OCI-LY1 (cell line): ENCODE results near the gene ZNF598.

ENCODE experiments used
- H2AFZ ChIP-seq: fragments of 200-600 bp; sonication (generic), shearing (Covaris generic); 2 replicates; pipeline ENCODE4 v1.6.0; 2014; ENCODE audit warnings: antibody characterized with exemption, mild to moderate bottlenecking, low read length
- H3F3A ChIP-seq: fragments of 200-600 bp; sonication (generic), shearing (Covaris generic); 2 replicates; pipeline ENCODE4 v1.6.0; 2014; ENCODE audit warnings: mild to moderate bottlenecking, antibody characterized with exemption, low read length, moderate library complexity; ENCODE audit not compliant: insufficient read depth
- H3K27ac ChIP-seq: fragments of 200-600 bp; sonication (generic); 2 replicates; pipeline ENCODE4 v1.5.1; 2014; ENCODE audit warnings: low read length, mixed run types, mild to moderate bottlenecking, low read depth; ENCODE audit not compliant: poor library complexity, severe bottlenecking
- H3K27me3 ChIP-seq: fragments of 200-600 bp; sonication (generic); 2 replicates; pipeline ENCODE4 v1.6.0; 2014; ENCODE audit warnings: antibody characterized with exemption, mild to moderate bottlenecking, low read length, moderate library complexity; ENCODE audit not compliant: insufficient read depth
- H3K36me3 ChIP-seq: fragments of 200-600 bp; sonication (generic); 2 replicates; pipeline ENCODE4 v1.6.1; 2014; ENCODE audit warnings: mild to moderate bottlenecking, antibody characterized with exemption, low read length, moderate library complexity, mixed read lengths; ENCODE audit not compliant: insufficient read depth
- H3K4me1 ChIP-seq: fragments of 200-600 bp; sonication (generic); 2 replicates; pipeline ENCODE4 v1.5.1; 2014; ENCODE audit warnings: mild to moderate bottlenecking, low read length, moderate library complexity; ENCODE audit not compliant: insufficient read depth, severe bottlenecking
- H3K4me2 ChIP-seq: fragments of 200-600 bp; sonication (generic), shearing (Covaris generic); 2 replicates; pipeline ENCODE4 v1.6.1; 2014; ENCODE audit warnings: low read length
- H3K4me3 ChIP-seq: fragments of 200-600 bp; sonication (generic); 2 replicates; pipeline ENCODE4 v1.5.1; 2014; ENCODE audit warnings: low read length, low read depth, mild to moderate bottlenecking, mixed read lengths; ENCODE audit not compliant: poor library complexity, severe bottlenecking
- H3K79me2 ChIP-seq: fragments of 200-600 bp; shearing (Covaris generic); 2 replicates; pipeline ENCODE4 v1.6.1; 2016; ENCODE audit warnings: mixed run types, low read length, mixed read lengths; ENCODE audit not compliant: insufficient read depth
- H3K9ac ChIP-seq: fragments of 200-600 bp; sonication (generic), shearing (Covaris generic); 2 replicates; pipeline ENCODE4 v1.6.1; 2014; ENCODE audit warnings: mild to moderate bottlenecking, low read length, mixed read lengths
- H3K9me2 ChIP-seq: fragments of 200-600 bp; sonication (generic), shearing (Covaris generic); 2 replicates; pipeline ENCODE4 v1.6.1; 2014; ENCODE audit warnings: low read depth, mild to moderate bottlenecking, low read length, mixed read lengths
- H3K9me3 ChIP-seq: fragments of 200-600 bp; shearing (Covaris generic); 2 replicates; pipeline ENCODE4 v1.6.1; 2014; ENCODE audit warnings: low read length, mixed read lengths
- H4K20me1 ChIP-seq: fragments of 200-600 bp; sonication (generic), shearing (Covaris generic); 2 replicates; pipeline ENCODE4 v1.6.0; 2016; ENCODE audit warnings: mild to moderate bottlenecking, low read length; ENCODE audit not compliant: insufficient read depth
- CTCF ChIP-seq: fragments of 200-600 bp; sonication (generic), shearing (Covaris generic); IDR thresholded peaks from 2 replicates; pipeline ENCODE4 v1.5.1; 2017; ENCODE audit warnings: mild to moderate bottlenecking, antibody characterized with exemption, low read length, moderate library complexity, mixed read lengths
- EZH2 ChIP-seq: fragments of 200-600 bp; sonication (generic), shearing (Covaris generic); IDR thresholded peaks from 2 replicates; pipeline ENCODE4 v1.8.0; 2017; ENCODE audit warnings: borderline replicate concordance, mixed run types, mild to moderate bottlenecking, antibody characterized with exemption, low read length, moderate library complexity, mixed read lengths

The ZNF598 gene

DNA sequence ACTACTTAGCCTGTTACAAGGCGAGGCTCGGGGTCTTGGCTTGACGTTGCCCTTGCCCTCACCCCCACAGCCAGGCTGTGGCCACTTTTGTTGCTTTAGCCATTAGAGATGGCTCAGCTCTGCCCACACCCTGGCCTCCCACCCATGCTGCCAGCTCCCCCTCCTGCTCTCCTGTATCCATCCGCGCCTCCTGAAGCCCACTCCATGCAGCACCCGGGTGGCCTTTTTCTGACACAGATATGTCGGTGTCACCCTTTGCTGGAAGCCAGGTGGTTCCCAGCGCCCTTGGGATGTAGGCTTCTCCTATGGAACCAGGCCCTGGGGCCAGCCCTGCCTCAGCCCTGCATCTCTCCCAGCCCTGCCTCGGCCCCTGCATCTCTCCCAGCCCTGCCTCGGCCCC lies 47.8 kb upstream of the ZNF598 start:
- no peaks in the 10 kb centered on the region for H3K9me3 ChIP-seq
- H3K27me3 ChIP-seq = no peaks in the 10 kb centered on the region
- H4K20me1 ChIP-seq = no peaks in the 10 kb centered on the region
- TF ChIP-seq EZH2 = no peak
- no peak overlapping the region for H3K4me3 ChIP-seq
- no peak overlapping the region for H2AFZ ChIP-seq
- H3K36me3 ChIP-seq = peaks cover 24% of the 10 kb centered on the region
- H3K27ac ChIP-seq = no peak overlapping the region
- H3K9me2 ChIP-seq = no peaks in the 10 kb centered on the region
- H3K4me1 ChIP-seq = peaks cover 26% of the 10 kb centered on the region
- H3F3A ChIP-seq = no peaks in the 10 kb centered on the region
- H3K9ac ChIP-seq = no peak overlapping the region
- H3K4me2 ChIP-seq = no peak overlapping the region
- no peaks in the 10 kb centered on the region for H3K79me2 ChIP-seq

DNA sequence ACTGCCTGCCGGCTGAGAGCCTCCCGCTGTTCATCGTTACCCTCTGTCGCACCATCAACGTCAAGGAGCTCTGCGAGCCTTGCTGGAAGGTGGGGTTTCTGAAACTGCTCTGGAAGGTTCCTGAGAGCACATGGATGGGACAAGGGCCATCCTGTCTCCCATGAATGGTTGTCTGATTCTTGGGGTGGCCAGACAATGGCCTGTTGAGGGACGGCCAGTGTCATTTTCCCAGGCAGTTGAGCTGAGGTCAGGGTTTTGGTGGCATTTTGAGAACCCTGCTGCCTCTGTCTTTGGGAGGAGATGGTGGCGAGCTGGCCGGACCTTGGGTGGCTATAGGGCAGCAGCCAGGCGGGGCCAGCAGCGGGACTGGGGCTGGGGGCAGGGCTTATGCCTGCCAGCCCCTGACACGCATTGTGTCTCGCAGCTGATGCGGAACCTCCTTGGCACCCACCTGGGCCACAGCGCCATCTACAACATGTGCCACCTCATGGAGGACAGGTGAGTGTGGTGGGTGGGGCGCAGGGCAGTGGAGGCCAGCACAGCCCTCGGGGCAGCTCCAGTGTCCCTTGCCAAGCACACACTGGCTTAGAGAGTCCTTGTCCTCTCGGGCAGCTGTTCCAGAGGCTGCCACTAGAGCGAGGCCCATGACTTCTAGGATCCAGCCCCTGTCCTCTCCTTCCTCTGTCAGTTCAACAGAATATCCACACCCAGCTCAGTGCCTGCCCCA lies 47.2 kb upstream of the ZNF598 start:
- Histone ChIP-seq H4K20me1 (no peaks in the 10 kb centered on the region), H3K9ac (no peak overlapping the region), H3K4me2 (no peak overlapping the region), H3K27me3 (no peaks in the 10 kb centered on the region), H3K4me3 (no peak overlapping the region), H3K27ac (no peak overlapping the region), H2AFZ (no peak overlapping the region), H3K36me3 (peaks cover 30% of the 10 kb centered on the region), H3K4me1 (peaks cover 26% of the 10 kb centered on the region), H3F3A (no peaks in the 10 kb centered on the region), H3K9me3 (no peaks in the 10 kb centered on the region), H3K9me2 (no peaks in the 10 kb centered on the region), H3K79me2 (no peaks in the 10 kb centered on the region)
- TF ChIP-seq EZH2 (no peak), CTCF (no peak)

DNA sequence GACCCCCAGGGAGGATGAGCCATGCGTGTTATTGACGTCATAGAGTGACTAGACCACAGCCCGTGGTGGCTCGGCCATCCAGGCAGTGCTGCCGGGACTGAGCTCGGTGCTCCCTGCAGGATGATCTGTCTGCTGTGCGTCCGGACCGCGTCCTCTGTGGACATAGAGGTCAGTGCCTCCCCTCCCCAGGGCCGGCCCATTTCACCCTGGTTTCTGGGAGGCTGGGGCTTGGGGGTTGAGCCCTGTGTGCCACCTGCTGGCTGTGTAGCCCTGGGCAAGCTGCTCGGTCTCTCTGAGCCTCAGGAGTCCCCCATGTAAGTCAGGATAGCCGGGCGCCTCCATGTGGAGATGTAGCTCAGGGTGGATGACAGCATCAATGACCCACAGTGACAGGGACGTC lies 46.5 kb upstream of the ZNF598 start:
- no peaks in the 10 kb centered on the region for H3K27me3 ChIP-seq
- H3K9me2 ChIP-seq = no peaks in the 10 kb centered on the region
- no peak overlapping the region for H3K9ac ChIP-seq
- TF ChIP-seq EZH2 = no peak
- peak; percentile 43; the same call in 1 of the 2 replicates for TF ChIP-seq CTCF
- H3F3A ChIP-seq = no peaks in the 10 kb centered on the region
- no peak overlapping the region for H3K4me2 ChIP-seq
- peaks cover 26% of the 10 kb centered on the region for H3K4me1 ChIP-seq
- H4K20me1 ChIP-seq = no peaks in the 10 kb centered on the region
- H3K9me3 ChIP-seq = no peaks in the 10 kb centered on the region
- H3K27ac ChIP-seq = no peak overlapping the region
- H3K4me3 ChIP-seq = no peak overlapping the region
- no peaks in the 10 kb centered on the region for H3K79me2 ChIP-seq
- peaks cover 34% of the 10 kb centered on the region for H3K36me3 ChIP-seq
- H2AFZ ChIP-seq = no peak overlapping the region
